ENCODE measurements around the gene TMEM247.

- TF ChIP-seq, protein P1, sequence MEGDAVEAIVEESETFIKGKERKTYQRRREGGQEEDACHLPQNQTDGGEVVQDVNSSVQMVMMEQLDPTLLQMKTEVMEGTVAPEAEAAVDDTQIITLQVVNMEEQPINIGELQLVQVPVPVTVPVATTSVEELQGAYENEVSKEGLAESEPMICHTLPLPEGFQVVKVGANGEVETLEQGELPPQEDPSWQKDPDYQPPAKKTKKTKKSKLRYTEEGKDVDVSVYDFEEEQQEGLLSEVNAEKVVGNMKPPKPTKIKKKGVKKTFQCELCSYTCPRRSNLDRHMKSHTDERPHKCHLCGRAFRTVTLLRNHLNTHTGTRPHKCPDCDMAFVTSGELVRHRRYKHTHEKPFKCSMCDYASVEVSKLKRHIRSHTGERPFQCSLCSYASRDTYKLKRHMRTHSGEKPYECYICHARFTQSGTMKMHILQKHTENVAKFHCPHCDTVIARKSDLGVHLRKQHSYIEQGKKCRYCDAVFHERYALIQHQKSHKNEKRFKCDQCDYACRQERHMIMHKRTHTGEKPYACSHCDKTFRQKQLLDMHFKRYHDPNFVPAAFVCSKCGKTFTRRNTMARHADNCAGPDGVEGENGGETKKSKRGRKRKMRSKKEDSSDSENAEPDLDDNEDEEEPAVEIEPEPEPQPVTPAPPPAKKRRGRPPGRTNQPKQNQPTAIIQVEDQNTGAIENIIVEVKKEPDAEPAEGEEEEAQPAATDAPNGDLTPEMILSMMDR (IDR thresholded peaks at IDR 0.05; ENCODE audit: extremely low read depth in 1 of 2, insufficient read depth in 1 of 2, low read depth in 1 of 2, low read length in 2 of 2) = no peak
- TF ChIP-seq EZH2 (IDR thresholded peaks at IDR 0.05; ENCODE audit: borderline replicate concordance, low read depth, low read length, severe bottlenecking) (no peak), POLR2AphosphoS5 (IDR thresholded peaks at IDR 0.05; ENCODE audit: insufficient read depth, low read depth, low read length) (no peak), MYC (IDR thresholded peaks at IDR 0.05; ENCODE audit: low read depth, low read length) (no peak), POLR2A (IDR thresholded peaks at IDR 0.05; ENCODE audit: low read depth, low read length) (no peak)
Measured at GRCh38 chr2:46448111-46448510, 31.3 kb upstream of the TMEM247 start.
